H1 (cell line): ENCODE data around the gene SNRPD3. TPM values are rescaled to one million over a fixed set of nuclear protein-coding genes. Genes with fewer than 3 reads are reported as not detected.
A peak's percentile ranks its signal among the peaks of the same experiment; 100 is the strongest.

ENCODE experiments used
- CTCF ChIA-PET: fragments of 300-600 bp; sonication (Branson Sonifier 250); formaldehyde crosslinking; loops from one replicate; lab custom pipeline; 2021; ENCODE audit not compliant: partially characterized antibody; lab: Charles Lee
- POLR2A ChIA-PET: fragments of 300-600 bp; sonication (Branson Sonifier 250); formaldehyde crosslinking; loops from one replicate; lab custom pipeline; 2021; ENCODE audit warnings: inconsistent platforms; ENCODE audit not compliant: partially characterized antibody; lab: Charles Lee
- DNase-seq, 2 experiments: peaks; one replicate each; pipeline versions ENCODE4 v3.0.0 to v3.0.0-alpha.2; 2010 to 2022; ENCODE audit warnings: low spot score in 2 of 2, low read depth in 1 of 2, mixed read lengths in 1 of 2
- FAIRE-seq: peaks from 2 replicates; lab custom pipeline; 2011; peaks lifted over from hg19 to GRCh38; lab: Jason Lieb, UNC
- H2AFZ ChIP-seq: 2 replicates; pipeline ENCODE4 v1.8.1; 2012; ENCODE audit warnings: low read length, inconsistent platforms
- H2AK5ac ChIP-seq: 2 replicates; pipeline ENCODE4 v1.6.1; 2013; ENCODE audit warnings: low read depth, low read length
- H2BK120ac ChIP-seq: replicated peaks from 2 replicates; pipeline ENCODE3; 2013; ENCODE audit warnings: low read depth, low read length, inconsistent platforms
- H2BK12ac ChIP-seq: 2 replicates; pipeline ENCODE4 v1.6.1; 2013; ENCODE audit warnings: low read depth, low read length
- H2BK15ac ChIP-seq: 2 replicates; pipeline ENCODE4 v1.6.1; 2013; ENCODE audit warnings: low read length
- H2BK20ac ChIP-seq: 2 replicates; pipeline ENCODE4 v1.6.1; 2013; ENCODE audit warnings: low read length
- H2BK5ac ChIP-seq: 2 replicates; pipeline ENCODE4 v1.6.1; 2013; ENCODE audit warnings: low read depth, low read length
- H3K14ac ChIP-seq: 2 replicates; pipeline ENCODE4 v1.6.1; 2013; ENCODE audit warnings: inconsistent platforms; ENCODE audit not compliant: insufficient read length
- H3K18ac ChIP-seq: 2 replicates; pipeline ENCODE4 v1.6.1; 2013; ENCODE audit warnings: low read length; ENCODE audit errors: extremely low read depth
- H3K23ac ChIP-seq: 2 replicates; pipeline ENCODE4 v1.6.1; 2013; ENCODE audit warnings: inconsistent platforms; ENCODE audit not compliant: insufficient read length
- H3K23me2 ChIP-seq: 2 replicates; pipeline ENCODE4 v1.6.1; 2013; ENCODE audit warnings: low read depth, low read length
- H3K27ac ChIP-seq: 2 replicates; pipeline ENCODE4 v1.6.1; 2011; ENCODE audit warnings: low read depth, low read length, inconsistent platforms
- H3K27me3 ChIP-seq, 4 experiments: replicated peaks in 1 of 4; 1 replicate in 1 of 4; 2 replicates in 3 of 4; pipeline versions ENCODE4 v1.6.1 to v1.8.1; 2011 to 2013; ENCODE audit warnings: low read length in 3 of 4, mild to moderate bottlenecking in 3 of 4, inconsistent platforms in 2 of 4, mixed read lengths in 2 of 4, moderate library complexity in 1 of 4; ENCODE audit not compliant: control insufficient read depth in 3 of 4, insufficient read depth in 3 of 4; ENCODE audit errors: extremely low read depth in 1 of 4
- H3K36me3 ChIP-seq, 4 experiments: 2 replicates each; pipeline versions ENCODE4 v1.6.1 to v1.8.1; 2011 to 2013; ENCODE audit warnings: mild to moderate bottlenecking in 4 of 4, low read length in 3 of 4, moderate library complexity in 2 of 4, control low read depth in 1 of 4, inconsistent platforms in 1 of 4; ENCODE audit not compliant: insufficient read depth in 4 of 4, control insufficient read depth in 2 of 4
- H3K4ac ChIP-seq: replicated peaks from 2 replicates; pipeline ENCODE3; 2013; ENCODE audit warnings: low read length, low read depth, mixed read lengths, inconsistent platforms; ENCODE audit not compliant: insufficient read length
- H3K4me1 ChIP-seq, 4 experiments: replicated peaks in 1 of 4; 1 replicate in 1 of 4; 2 replicates in 3 of 4; pipeline versions ENCODE4 v1.6.1 to v1.8.1; 2011 to 2013; ENCODE audit warnings: low read length in 3 of 4, inconsistent platforms in 2 of 4, mixed read lengths in 1 of 4; ENCODE audit not compliant: insufficient read depth in 4 of 4, control insufficient read depth in 3 of 4
- H3K4me2 ChIP-seq, 2 experiments: 2 replicates each; pipeline versions ENCODE4 v1.6.1 to v1.8.1; 2011 to 2013; ENCODE audit warnings: low read depth in 2 of 2, low read length in 2 of 2, control low read depth in 1 of 2, inconsistent platforms in 1 of 2, mild to moderate bottlenecking in 1 of 2; ENCODE audit not compliant: insufficient read depth in 1 of 2
- H3K4me3 ChIP-seq, 4 experiments: fragments of 200-600, 300-600 bp in 1 of 4; sonication (generic), shearing (Covaris generic), sonication (Bioruptor Twin) in 1 of 4; 2 replicates each; pipeline versions ENCODE4 v1.5.1 to v1.8.1; 2011 to 2016; ENCODE audit warnings: low read length in 4 of 4, low read depth in 3 of 4, control low read depth in 2 of 4, inconsistent platforms in 2 of 4, mild to moderate bottlenecking in 2 of 4, mixed read lengths in 1 of 4, moderate library complexity in 1 of 4; ENCODE audit not compliant: insufficient read depth in 2 of 4; ENCODE audit errors: extremely low read depth in 1 of 4
- H3K56ac ChIP-seq: replicated peaks from 2 replicates; pipeline ENCODE3; 2013; ENCODE audit warnings: low read depth, mild to moderate bottlenecking, mixed read lengths, low read length, inconsistent platforms; ENCODE audit not compliant: insufficient read length
- H3K79me1 ChIP-seq: 2 replicates; pipeline ENCODE4 v1.6.1; 2013; ENCODE audit warnings: low read depth, low read length, control low read depth
- H3K79me2 ChIP-seq, 2 experiments: 2 replicates each; pipeline versions ENCODE4 v1.6.1 to v1.8.1; 2012 to 2013; ENCODE audit warnings: low read length in 2 of 2, mild to moderate bottlenecking in 2 of 2, inconsistent platforms in 1 of 2; ENCODE audit not compliant: insufficient read depth in 2 of 2, control insufficient read depth in 1 of 2
- H3K9ac ChIP-seq, 4 experiments: replicated peaks in 1 of 4; 1 replicate in 1 of 4; 2 replicates in 3 of 4; pipeline versions ENCODE4 v1.6.1 to v1.8.1; 2011 to 2013; ENCODE audit warnings: low read depth in 3 of 4, low read length in 3 of 4, control low read depth in 2 of 4, mild to moderate bottlenecking in 2 of 4, moderate library complexity in 2 of 4, inconsistent platforms in 1 of 4; ENCODE audit errors: extremely low read depth in 1 of 4
- H3K9me3 ChIP-seq, 2 experiments: 2 replicates each; pipeline versions ENCODE4 v1.6.1 to v1.8.1; 2012 to 2013; ENCODE audit warnings: mild to moderate bottlenecking in 2 of 2, moderate library complexity in 2 of 2, control low read depth in 1 of 2, inconsistent platforms in 1 of 2, low read depth in 1 of 2, low read length in 1 of 2, mixed read lengths in 1 of 2; ENCODE audit not compliant: insufficient read depth in 2 of 2
- H4K20me1 ChIP-seq, 2 experiments: replicated peaks in 1 of 2; 2 replicates each; pipeline versions ENCODE3 to v1.8.1; 2011 to 2013; ENCODE audit warnings: inconsistent platforms in 2 of 2, low read length in 2 of 2, mild to moderate bottlenecking in 1 of 2; ENCODE audit not compliant: insufficient read depth in 2 of 2, control insufficient read depth in 1 of 2
- H4K5ac ChIP-seq: 2 replicates; pipeline ENCODE4 v1.6.1; 2013; ENCODE audit warnings: low read length, low read depth, mixed read lengths, inconsistent platforms; ENCODE audit not compliant: insufficient read length
- H4K8ac ChIP-seq: 2 replicates; pipeline ENCODE4 v1.8.0; 2013; ENCODE audit warnings: mild to moderate bottlenecking, moderate library complexity, low read length, inconsistent platforms; ENCODE audit not compliant: insufficient read depth; ENCODE audit errors: extremely low read depth
- H4K91ac ChIP-seq: replicated peaks from 2 replicates; pipeline ENCODE3; 2013; ENCODE audit warnings: low read length, mixed read lengths, inconsistent platforms; ENCODE audit not compliant: insufficient read length
- BCL11A ChIP-seq, 2 experiments: IDR thresholded peaks; one replicate each; pipeline ENCODE4 v1.6.1; 2011; ENCODE audit warnings: low read depth in 2 of 2, low read length in 2 of 2, mild to moderate bottlenecking in 2 of 2
- CHD1 ChIP-seq: IDR thresholded peaks from 2 replicates; pipeline ENCODE4 v1.6.1; 2012; ENCODE audit warnings: low read depth, low read length, improper control_type of control experiment
- CHD2 ChIP-seq: IDR thresholded peaks from 2 replicates; pipeline ENCODE4 v1.6.1; 2012; ENCODE audit warnings: low read length, improper control_type of control experiment
- E2F6 ChIP-seq: IDR thresholded peaks from 2 replicates; pipeline ENCODE4 v1.6.1; 2012; ENCODE audit warnings: inconsistent platforms
- HDAC2 ChIP-seq, 2 experiments: fragments of 300-600 bp in 1 of 2; sonication (generic) in 1 of 2; IDR thresholded peaks; 2 replicates each; pipeline ENCODE4 v1.6.1; 2011 to 2012; ENCODE audit warnings: low read depth in 2 of 2, low read length in 2 of 2, mild to moderate bottlenecking in 2 of 2, moderate library complexity in 2 of 2, borderline replicate concordance in 1 of 2, inconsistent platforms in 1 of 2
- RBBP5 ChIP-seq: IDR thresholded peaks from 2 replicates; pipeline ENCODE4 v1.7.1; 2012; ENCODE audit warnings: low read depth, mild to moderate bottlenecking, inconsistent platforms, low read length, moderate library complexity, borderline replicate concordance
- RNF2 ChIP-seq: fragments of 200-900, 300-1000 bp; sonication (generic); IDR thresholded peaks from 2 replicates; pipeline ENCODE4 v1.7.1; 2016; ENCODE audit warnings: borderline replicate concordance, low read depth, mild to moderate bottlenecking, antibody characterized with exemption, low read length; ENCODE audit not compliant: poor library complexity, severe bottlenecking; ENCODE audit errors: missing control alignments
- SIRT6 ChIP-seq: IDR thresholded peaks from one replicate; pipeline ENCODE4 v1.7.1; 2012; ENCODE audit warnings: low read length, inconsistent platforms
- SIX5 ChIP-seq: IDR thresholded peaks from 2 replicates; pipeline ENCODE4 v1.6.1; 2011; ENCODE audit warnings: mild to moderate bottlenecking, low read depth, low read length
- TAF1 ChIP-seq: IDR thresholded peaks from 2 replicates; pipeline ENCODE4 v1.6.1; 2011; ENCODE audit warnings: mild to moderate bottlenecking, low read depth, low read length
- ZNF274 ChIP-seq: IDR thresholded peaks from 2 replicates; pipeline ENCODE4 v1.7.0; 2012; ENCODE audit warnings: low read length, borderline replicate concordance; ENCODE audit errors: extremely low read depth
- WGBS, 2 experiments: shearing (Covaris generic) in 1 of 2; methylation state at CpG; one replicate each; pipeline versions ENCODE4 v1.1.6 to v1.1.7; 2013 to 2015; ENCODE audit warnings: low lambda C conversion rate in 2 of 2, mixed read lengths in 2 of 2, inconsistent platforms in 1 of 2, low coverage in 1 of 2, missing lambda C conversion rate in 1 of 2; ENCODE audit not compliant: insufficient replicate concordance in 2 of 2, insufficient coverage in 1 of 2, insufficient read length in 1 of 2; ENCODE audit errors: extremely low coverage in 1 of 2, missing lambda C conversion rate in 1 of 2; 5-methylcytosine and 5-hydroxymethylcytosine counted together
- polyA plus RNA-seq, 7 experiments: library from polyadenylated mRNA; depleted of rRNA in 3 of 7; stranded (reverse) in 5 of 7; unstranded in 2 of 7; fragments of >200 nt in 5 of 7; fragments of 200-250 nt in 2 of 7; gene quantifications; 1 replicate in 5 of 7; 2 replicates in 1 of 7; 4 replicates in 1 of 7; pipeline versions ENCODE4 v1.2.1 to v1.2.3, GENCODE V29; 2011 to 2013; ENCODE audit warnings: missing spikeins in 2 of 7, mixed read lengths in 2 of 7
- total RNA-seq: library from RNA; stranded (reverse); fragmentation: NEBNext Ultra II Directional; extraction: Animal tissue kit (Norgen Biotek cat#: 25700); gene quantifications from 2 replicates; pipeline ENCODE4 v1.2.1, GENCODE V29; 2021
- TF ChIP-seq, protein P1 (sequence below): IDR thresholded peaks from 2 replicates; pipeline ENCODE4 v1.6.1; 2012; ENCODE audit warnings: inconsistent platforms

SNRPD3 gene
- total and polyA plus RNA-seq, 2 of the 8 experiments (the other 6 are each of a cell fraction or from before 2014, with no cell fraction given), result 200 to 455 TPM

DNA sequence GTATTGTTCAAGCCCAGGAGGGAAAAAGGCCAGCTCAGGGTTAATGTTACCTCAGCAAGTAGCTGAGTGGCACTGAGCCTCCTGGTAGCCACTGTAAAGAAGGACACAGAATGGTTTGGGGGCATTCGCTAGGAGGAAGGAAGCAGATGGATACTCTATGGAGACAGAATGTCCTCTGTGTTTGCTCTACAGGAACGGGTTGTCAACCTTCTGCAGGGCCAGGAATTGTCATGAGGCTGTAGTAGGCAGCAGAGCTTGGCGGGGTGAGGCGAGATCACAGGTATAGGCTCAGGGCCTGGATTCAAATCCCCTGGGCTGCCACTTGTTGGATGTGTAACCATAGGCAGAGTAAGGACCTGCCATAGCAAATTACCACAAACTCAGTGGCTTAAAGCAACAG is 40.1 kb downstream of the SNRPD3 start:
- no peak for FAIRE-seq
- Histone ChIP-seq H3K27me3 (no peaks in the 10 kb centered on the region), H3K79me1 (no peaks in the 10 kb centered on the region), H2BK20ac (no peak overlapping the region; the same call in 1 of the 2 replicates), H3K9ac (no peak overlapping the region), H3K18ac (no peak overlapping the region), H3K14ac (no peak overlapping the region), H3K4me1 (peaks cover 4 to 33% (median 16%) of the 10 kb centered on the region in 4 experiments), H2BK12ac (peak overlapping the region; percentile 68; the same call in 1 of the 2 replicates), H2AFZ (no peak overlapping the region), H3K23me2 (peaks cover 2% of the 10 kb centered on the region; the same call in 1 of the 2 replicates), H4K91ac (no peak overlapping the region), H3K23ac (no peak overlapping the region), H2AK5ac (no peak overlapping the region), H2BK120ac (no peak overlapping the region), H3K4me3 (no peak overlapping the region), H3K56ac (no peak overlapping the region), H3K27ac (no peak overlapping the region), H4K5ac (no peak overlapping the region), H3K79me2 (no peaks in the 10 kb centered on the region), H3K4ac (no peak overlapping the region), H3K9me3 (no peaks in the 10 kb centered on the region), H3K36me3 (no peaks in the 10 kb centered on the region), H2BK5ac (no peak overlapping the region), H4K8ac (no peak overlapping the region), H3K4me2 (no peak overlapping the region), H4K20me1 (no peaks in the 10 kb centered on the region), H2BK15ac (0 out of 2 replicates have a peak overlapping the region, but pooled peaks have one; percentile 46)
- 93% methylated on average over 4 of the region's 4 CpGs; no CpG with 5 or more reads in 1 of the 2 experiments for WGBS, 2 experiments
- CTCF ChIA-PET, result no interaction called here
- POLR2A ChIA-PET, result interaction anchor here (1.5 to 2.0 kb wide), 3 partner anchors 12 to 40 kb away, joined by 4 to 9 read pairs (median 5); partner anchors contain the start of gene SNRPD3
- DNase-seq, result no peak
- TF ChIP-seq SIX5 (no peak), CHD1 (no peak), RBBP5 (no peak), BCL11A (IDR thresholded peaks at IDR 0.05; ENCODE audit: low read depth in 2 of 2, low read length in 2 of 2) (no peak), ZNF274 (no peak), RNF2 (no peak), CHD2 (no peak), SIRT6 (no peak), TAF1 (no peak), HDAC2 (IDR thresholded peaks at IDR 0.05; ENCODE audit: borderline replicate concordance in 1 of 2, low read depth in 2 of 2, low read length in 2 of 2) (no peak), E2F6 (no peak)
- TF ChIP-seq, protein P1, sequence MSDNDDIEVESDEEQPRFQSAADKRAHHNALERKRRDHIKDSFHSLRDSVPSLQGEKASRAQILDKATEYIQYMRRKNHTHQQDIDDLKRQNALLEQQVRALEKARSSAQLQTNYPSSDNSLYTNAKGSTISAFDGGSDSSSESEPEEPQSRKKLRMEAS, result no peak
